ENCODE results near the gene PDCL2.

The PDCL2 gene

DNA sequence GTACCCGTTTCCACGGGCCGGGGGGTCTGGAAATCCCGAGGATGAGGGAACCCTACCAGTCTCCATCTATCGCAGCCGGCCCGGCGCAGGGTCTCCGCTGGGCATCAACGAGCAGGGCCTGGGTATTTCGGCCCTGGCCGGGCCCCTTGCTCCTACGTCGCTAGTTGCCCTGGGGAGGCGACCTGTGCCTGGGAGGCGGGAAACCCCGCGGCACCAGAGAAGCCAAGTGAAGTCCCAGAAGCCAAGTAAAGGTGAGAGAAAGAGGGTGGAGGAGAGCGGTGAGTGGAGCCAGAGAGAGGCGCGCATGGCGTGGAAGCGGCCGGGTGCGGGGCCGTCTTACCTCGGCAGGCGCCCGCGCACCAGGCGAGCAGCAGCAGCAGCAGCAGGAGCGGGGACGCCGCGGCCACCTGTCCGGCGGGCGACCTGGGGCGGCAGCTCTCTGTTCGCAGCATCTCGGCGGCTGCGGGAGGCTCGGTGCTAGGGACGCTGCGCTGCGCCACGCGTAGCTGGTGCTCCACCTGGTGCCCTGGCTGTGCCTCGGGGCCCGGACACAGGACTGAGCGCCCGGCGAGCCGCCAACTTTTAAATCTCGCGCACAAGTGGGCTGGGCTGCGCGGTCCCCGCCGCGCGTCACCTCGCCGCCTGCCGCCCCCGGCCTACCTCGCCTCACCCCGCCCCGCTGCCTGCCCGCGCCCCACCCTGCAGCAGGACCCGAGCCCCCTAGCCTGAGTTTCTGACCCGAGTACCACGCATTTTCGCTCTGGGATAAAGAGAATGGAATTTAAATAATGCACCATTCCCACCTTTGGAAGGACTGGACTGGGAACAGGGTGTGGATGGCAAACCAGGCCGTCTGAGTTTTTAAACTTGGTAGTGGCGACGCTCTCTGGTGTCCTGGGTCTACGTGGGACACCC is 44.0 kb upstream of the PDCL2 start, which contains the start of gene NMU:
TSS of gene NMU (minus strand) at position 558 of the 915 bp plus-strand sequence. CDS start at position 452, 106 bp downstream.
- Histone ChIP-seq H3K27me3 (ENCODE audit: insufficient read depth, low read length, poor library complexity, severe bottlenecking) (no peaks in the 10 kb centered on the region), H3K4me3 (ENCODE audit: low read length, poor library complexity, severe bottlenecking) (no peak within 1 kb of the TSS), H3K36me3 (ENCODE audit: insufficient read depth, low read length) (no peaks in the 10 kb centered on the region), H3K9ac (ENCODE audit: low read depth, low read length, poor library complexity, severe bottlenecking) (no peak within 1 kb of the TSS), H3K4me2 (ENCODE audit: low read depth, low read length, poor library complexity, severe bottlenecking) (no peak within 1 kb of the TSS), H2AFZ (ENCODE audit: low read length) (no peak within 1 kb of the TSS), H4K20me1 (ENCODE audit: insufficient read depth, low read length, poor library complexity, severe bottlenecking) (no peaks in the 10 kb centered on the region), H3K9me3 (ENCODE audit: insufficient read depth, low read depth, low read length) (no peaks in the 10 kb centered on the region), H3F3A (ENCODE audit: low read depth) (no peaks in the 10 kb centered on the region), H3K4me1 (ENCODE audit: insufficient read depth, low read length, poor library complexity, severe bottlenecking) (no peaks in the 10 kb centered on the region), H3K79me2 (ENCODE audit: insufficient read depth, low read length) (no peaks in the 10 kb centered on the region), H3K9me2 (replicated peaks; ENCODE audit: low read depth, low read length) (no peaks in the 10 kb centered on the region)
- TF ChIP-seq EZH2phosphoT487 (IDR thresholded peaks at IDR 0.05; ENCODE audit: borderline replicate concordance), result no peak
- TF ChIP-seq, protein P1, sequence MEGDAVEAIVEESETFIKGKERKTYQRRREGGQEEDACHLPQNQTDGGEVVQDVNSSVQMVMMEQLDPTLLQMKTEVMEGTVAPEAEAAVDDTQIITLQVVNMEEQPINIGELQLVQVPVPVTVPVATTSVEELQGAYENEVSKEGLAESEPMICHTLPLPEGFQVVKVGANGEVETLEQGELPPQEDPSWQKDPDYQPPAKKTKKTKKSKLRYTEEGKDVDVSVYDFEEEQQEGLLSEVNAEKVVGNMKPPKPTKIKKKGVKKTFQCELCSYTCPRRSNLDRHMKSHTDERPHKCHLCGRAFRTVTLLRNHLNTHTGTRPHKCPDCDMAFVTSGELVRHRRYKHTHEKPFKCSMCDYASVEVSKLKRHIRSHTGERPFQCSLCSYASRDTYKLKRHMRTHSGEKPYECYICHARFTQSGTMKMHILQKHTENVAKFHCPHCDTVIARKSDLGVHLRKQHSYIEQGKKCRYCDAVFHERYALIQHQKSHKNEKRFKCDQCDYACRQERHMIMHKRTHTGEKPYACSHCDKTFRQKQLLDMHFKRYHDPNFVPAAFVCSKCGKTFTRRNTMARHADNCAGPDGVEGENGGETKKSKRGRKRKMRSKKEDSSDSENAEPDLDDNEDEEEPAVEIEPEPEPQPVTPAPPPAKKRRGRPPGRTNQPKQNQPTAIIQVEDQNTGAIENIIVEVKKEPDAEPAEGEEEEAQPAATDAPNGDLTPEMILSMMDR (conservative IDR thresholded peaks at IDR 0.05; ENCODE audit: low read length), result no peak

- Histone ChIP-seq H4K20me1 (ENCODE audit: insufficient read depth, low read length, poor library complexity, severe bottlenecking) (no peaks in the 10 kb centered on the region), H3K79me2 (ENCODE audit: insufficient read depth, low read length) (no peaks in the 10 kb centered on the region), H3F3A (ENCODE audit: low read depth) (no peaks in the 10 kb centered on the region), H3K36me3 (ENCODE audit: insufficient read depth, low read length) (no peaks in the 10 kb centered on the region), H3K9me2 (replicated peaks; ENCODE audit: low read depth, low read length) (no peaks in the 10 kb centered on the region), H2AFZ (ENCODE audit: low read length) (no peak overlapping the region), H3K27me3 (ENCODE audit: insufficient read depth, low read length, poor library complexity, severe bottlenecking) (no peaks in the 10 kb centered on the region), H3K9ac (ENCODE audit: low read depth, low read length, poor library complexity, severe bottlenecking) (no peak overlapping the region), H3K4me2 (ENCODE audit: low read depth, low read length, poor library complexity, severe bottlenecking) (no peak overlapping the region), H3K9me3 (ENCODE audit: insufficient read depth, low read depth, low read length) (no peaks in the 10 kb centered on the region), H3K4me3 (ENCODE audit: low read length, poor library complexity, severe bottlenecking) (no peak overlapping the region), H3K4me1 (ENCODE audit: insufficient read depth, low read length, poor library complexity, severe bottlenecking) (no peaks in the 10 kb centered on the region)
- TF ChIP-seq EZH2phosphoT487 (IDR thresholded peaks at IDR 0.05; ENCODE audit: borderline replicate concordance), result no peak
- TF ChIP-seq, protein P1 (conservative IDR thresholded peaks at IDR 0.05; ENCODE audit: low read length), result no peak
These were observed 43.2 kb upstream of the PDCL2 start for GRCh38 chr4:55635282-55635681.

DNA sequence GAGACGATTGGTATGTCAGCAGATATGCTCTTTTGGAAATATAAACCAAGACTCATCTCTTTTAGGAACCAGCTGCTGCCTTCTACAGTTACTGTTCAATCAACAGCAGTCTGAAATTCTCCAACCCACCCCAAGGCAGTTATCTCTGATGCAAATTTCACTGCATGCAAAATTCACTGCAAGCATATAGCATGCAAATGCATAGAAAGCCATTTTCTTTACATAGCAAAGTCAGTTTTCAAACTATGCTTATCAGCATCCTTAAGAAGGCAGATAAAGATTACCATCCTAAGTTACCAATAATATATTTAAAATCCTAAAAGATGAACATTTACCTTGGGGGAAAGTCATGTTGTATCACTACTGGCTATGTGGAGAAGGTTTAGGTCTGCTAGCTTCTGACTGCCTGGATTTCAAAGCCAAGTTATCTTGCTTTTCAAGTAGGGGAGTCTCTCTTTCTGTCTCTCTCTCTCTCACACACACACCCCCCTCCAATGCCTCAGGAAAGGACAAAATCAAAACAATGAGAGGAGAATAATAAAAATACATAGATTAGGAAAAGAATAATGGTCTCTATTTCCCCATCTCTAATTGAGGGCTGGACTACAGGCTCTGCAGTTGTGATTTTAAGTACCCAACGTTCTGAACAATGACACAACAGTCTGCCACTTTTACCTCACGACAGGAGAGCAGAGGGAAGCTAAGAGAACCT is 42.5 kb upstream of the PDCL2 start:
- TF ChIP-seq, protein P1 (conservative IDR thresholded peaks at IDR 0.05; ENCODE audit: low read length), result no peak
- TF ChIP-seq EZH2phosphoT487 (IDR thresholded peaks at IDR 0.05; ENCODE audit: borderline replicate concordance), result no peak
- no peaks in the 10 kb centered on the region for H4K20me1 ChIP-seq (ENCODE audit: insufficient read depth, low read length, poor library complexity, severe bottlenecking)
- no peaks in the 10 kb centered on the region for H3F3A ChIP-seq (ENCODE audit: low read depth)
- no peaks in the 10 kb centered on the region for H3K9me3 ChIP-seq (ENCODE audit: insufficient read depth, low read depth, low read length)
- H3K27me3 ChIP-seq (ENCODE audit: insufficient read depth, low read length, poor library complexity, severe bottlenecking), result no peaks in the 10 kb centered on the region
- H3K9ac ChIP-seq (ENCODE audit: low read depth, low read length, poor library complexity, severe bottlenecking), result no peak overlapping the region
- no peaks in the 10 kb centered on the region for H3K36me3 ChIP-seq (ENCODE audit: insufficient read depth, low read length)
- H3K4me1 ChIP-seq (ENCODE audit: insufficient read depth, low read length, poor library complexity, severe bottlenecking), result no peaks in the 10 kb centered on the region
- H3K9me2 ChIP-seq (replicated peaks; ENCODE audit: low read depth, low read length), result no peaks in the 10 kb centered on the region
- no peaks in the 10 kb centered on the region for H3K79me2 ChIP-seq (ENCODE audit: insufficient read depth, low read length)
- no peak overlapping the region for H3K4me2 ChIP-seq (ENCODE audit: low read depth, low read length, poor library complexity, severe bottlenecking)
- no peak overlapping the region for H3K4me3 ChIP-seq (ENCODE audit: low read length, poor library complexity, severe bottlenecking)
- no peak overlapping the region for H2AFZ ChIP-seq (ENCODE audit: low read length)

Measured in Loucy (cell line).